Naive thymus-derived CD4-positive, alpha-beta T cell (primary cell): ENCODE measurements around the gene ANGPTL1. TPM values are rescaled to one million over a fixed set of nuclear protein-coding genes. Genes with fewer than 3 reads are reported as not detected.

ENCODE experiments used
- ATAC-seq: fragments of 150-1000 bp; cut with Tn5 transposase; 2 replicates; pipeline ENCODE4 v1.10.0; 2021; ENCODE audit warnings: mild to moderate bottlenecking, moderate library complexity
- CTCF ChIA-PET: fragments of 350-600 bp; sonication (Branson Sonifier 250); formaldehyde crosslinking; loops from one replicate; lab custom pipeline; 2021; ENCODE audit warnings: antibody characterized with exemption; lab: Charles Lee
- POLR2A ChIA-PET: fragments of 350-600 bp; sonication (Branson Sonifier 250); formaldehyde crosslinking; loops from one replicate; lab custom pipeline; 2021; ENCODE audit warnings: antibody characterized with exemption, inconsistent platforms; lab: Charles Lee
- DNase-seq, 9 donors: peaks; one replicate each; pipeline versions ENCODE4 v3.0.0 to v3.0.0-alpha.2; 2020 to 2022; ENCODE audit warnings: mixed read lengths in 1 of 9
- H3K27ac ChIP-seq: one replicate; pipeline ENCODE4 v1.7.0; 2013; ENCODE audit warnings: mild to moderate bottlenecking, low read depth, low read length, moderate library complexity
- H3K27me3 ChIP-seq, 2 donors: one replicate each; pipeline ENCODE4 v1.7.0; 2013; ENCODE audit warnings: low read length in 2 of 2, mild to moderate bottlenecking in 2 of 2, moderate library complexity in 2 of 2; ENCODE audit not compliant: control insufficient read depth in 2 of 2, insufficient read depth in 2 of 2
- H3K36me3 ChIP-seq, 3 experiments: 1 replicate in 2 of 3; 2 replicates in 1 of 3; pipeline ENCODE4 v1.7.0; 2013; ENCODE audit warnings: low read length in 3 of 3, mild to moderate bottlenecking in 3 of 3, moderate library complexity in 1 of 3; ENCODE audit not compliant: insufficient read depth in 3 of 3, control insufficient read depth in 2 of 3
- H3K4me1 ChIP-seq, 2 donors: one replicate each; pipeline ENCODE4 v1.7.0; 2013; ENCODE audit warnings: low read length in 2 of 2, mild to moderate bottlenecking in 2 of 2, moderate library complexity in 1 of 2; ENCODE audit not compliant: control insufficient read depth in 2 of 2, insufficient read depth in 2 of 2
- H3K4me3 ChIP-seq: 2 replicates; pipeline ENCODE4 v1.7.0; 2013; ENCODE audit warnings: mild to moderate bottlenecking, low read length
- H3K9me3 ChIP-seq, 3 experiments: 1 replicate in 2 of 3; 2 replicates in 1 of 3; pipeline ENCODE4 v1.7.0; 2013; ENCODE audit warnings: low read length in 3 of 3; ENCODE audit not compliant: control insufficient read depth in 2 of 3
- H3K27ac Mint-ChIP-seq, 9 donors: one replicate each; pipeline ENCODE4 v1.8.0; 2020 to 2022; ENCODE audit warnings: mixed read lengths in 9 of 9, mild to moderate bottlenecking in 8 of 9, moderate library complexity in 5 of 9, inconsistent platforms in 2 of 9
- H3K27me3 Mint-ChIP-seq, 5 donors: one replicate each; pipeline ENCODE4 v1.8.0; 2021 to 2022; ENCODE audit warnings: mixed read lengths in 5 of 5, mild to moderate bottlenecking in 1 of 5
- H3K36me3 Mint-ChIP-seq, 5 donors: one replicate each; pipeline ENCODE4 v1.8.0; 2020 to 2022; ENCODE audit warnings: mixed read lengths in 5 of 5, mild to moderate bottlenecking in 3 of 5, inconsistent platforms in 1 of 5
- H3K4me1 Mint-ChIP-seq, 7 donors: one replicate each; pipeline ENCODE4 v1.8.0; 2020 to 2022; ENCODE audit warnings: mixed read lengths in 7 of 7, mild to moderate bottlenecking in 3 of 7, inconsistent platforms in 1 of 7
- H3K4me3 Mint-ChIP-seq, 10 donors: one replicate each; pipeline ENCODE4 v1.8.0; 2020 to 2022; ENCODE audit warnings: mild to moderate bottlenecking in 10 of 10, mixed read lengths in 10 of 10, moderate library complexity in 6 of 10, inconsistent platforms in 2 of 10
- H3K9me3 Mint-ChIP-seq, 11 donors: one replicate each; pipeline ENCODE4 v1.8.0; 2020 to 2022; ENCODE audit warnings: mixed read lengths in 11 of 11, mild to moderate bottlenecking in 4 of 11, inconsistent platforms in 1 of 11, moderate library complexity in 1 of 11
- intact Hi-C, 2 donors: fragments of 100-400 bp; cut with micrococcal nuclease; formaldehyde crosslinking; loops; one replicate each; pipeline ENCODE4 v1.15.1; 2023
- polyA plus RNA-seq, 2 donors: library from polyadenylated mRNA; unstranded; fragments of 300-500 nt; fragmentation: Illumina TruSeq; gene quantifications; one replicate each; pipeline ENCODE4 v1.2.3, GENCODE V29; 2021
- total RNA-seq, 6 experiments: library from RNA in 5 of 6; stranded (reverse) in 5 of 6; gene quantifications; 1 replicate in 5 of 6; 2 replicates in 1 of 6; pipeline ENCODE4 v1.2.3 and lab custom pipeline; 2021 to 2026

Gene ANGPTL1
- total and polyA plus RNA-seq, 7 experiments from 2014 or later, result not detected

GRCh38 chr1:178869119-178869697, 1.7 kb downstream of the ANGPTL1 start:
- Histone ChIP-seq H3K4me1 (no peaks in the 10 kb centered on the region), H3K27me3 (no peaks in the 10 kb centered on the region), H3K9me3 (no peaks in the 10 kb centered on the region), H3K27ac (no peak overlapping the region), H3K36me3 (no peaks in the 10 kb centered on the region), H3K4me3 (no peak overlapping the region)
- Mint-ChIP-seq H3K27me3 (no peaks in the 10 kb centered on the region), H3K4me1 (peaks cover 0 to 9% (median 0%) of the 10 kb centered on the region in 7 donors), H3K36me3 (peaks cover 0 to 32% (median 13%) of the 10 kb centered on the region in 5 donors), H3K9me3 (no peaks in the 10 kb centered on the region), H3K4me3 (no peak overlapping the region), H3K27ac (no peak overlapping the region)
- no peak for DNase-seq
- intact Hi-C loops, result no loop called here
- ChIA-PET POLR2A (no interaction called here), CTCF (no interaction called here)
- ATAC-seq, result no peak

DNA sequence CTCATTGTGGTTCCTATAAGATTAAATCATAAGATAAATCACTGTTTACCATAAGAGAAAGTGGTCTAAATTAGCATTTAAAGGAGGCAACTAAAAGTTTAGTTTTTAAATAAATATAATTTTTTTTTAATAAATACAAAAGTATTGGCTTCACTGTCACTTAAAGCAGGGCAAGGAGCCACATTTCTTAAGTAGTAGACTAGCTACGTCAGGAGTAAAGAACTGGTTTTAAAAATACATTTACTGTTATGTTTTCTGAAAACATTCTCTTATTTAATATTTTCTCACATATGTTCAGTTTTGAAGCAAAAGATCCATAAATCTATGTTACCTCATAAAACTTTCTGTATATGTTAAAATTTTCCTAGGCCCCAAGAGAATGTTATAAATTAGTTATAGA, 2.2 kb downstream of the ANGPTL1 start:
- H3K9me3 Mint-ChIP-seq, result no peaks in the 10 kb centered on the region

DNA sequence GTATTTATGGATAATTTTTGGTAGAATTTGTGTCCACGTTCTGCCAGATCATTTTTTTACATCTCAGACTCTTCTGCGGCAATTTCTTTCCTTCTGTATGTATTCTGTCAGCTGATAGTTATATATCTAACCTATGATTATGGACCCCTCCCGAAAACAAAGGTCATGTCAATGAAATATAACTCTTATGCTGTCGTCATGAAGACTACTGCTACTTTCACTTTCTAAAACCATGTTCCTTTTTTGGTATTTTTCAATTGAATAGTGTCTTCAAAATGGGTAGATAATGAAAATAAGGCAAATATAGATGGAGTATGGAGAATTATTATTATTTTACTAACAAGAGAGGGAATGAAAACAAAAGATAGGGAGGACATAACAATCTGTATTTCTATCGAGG, 3.2 kb downstream of the ANGPTL1 start:
- H3K36me3 ChIP-seq, result no peaks in the 10 kb centered on the region
- no peaks in the 10 kb centered on the region for H3K9me3 ChIP-seq
- no peak overlapping the region for H3K4me3 ChIP-seq
- no peak overlapping the region for H3K4me3 Mint-ChIP-seq
- ChIA-PET POLR2A (no interaction called here), CTCF (no interaction called here)
- ATAC-seq (no peak), DNase-seq (no peak)
- H3K27me3 Mint-ChIP-seq, result no peaks in the 10 kb centered on the region
- H3K36me3 Mint-ChIP-seq, result peaks cover 0 to 33% (median 19%) of the 10 kb centered on the region in 5 donors
- intact Hi-C loops, result no loop called here
- peaks cover 0 to 6% (median 0%) of the 10 kb centered on the region in 7 donors for H3K4me1 Mint-ChIP-seq
- H3K4me1 ChIP-seq, result no peaks in the 10 kb centered on the region
- H3K27ac Mint-ChIP-seq, result peak overlapping the region in 1 of 9 donors; percentile 17
- no peaks in the 10 kb centered on the region for H3K27me3 ChIP-seq
- no peak overlapping the region for H3K27ac ChIP-seq
- H3K9me3 Mint-ChIP-seq, result no peaks in the 10 kb centered on the region

More for the DNA sequence above, 2.2 kb downstream of the ANGPTL1 start:
- intact Hi-C loops, result no loop called here
- Histone ChIP-seq H3K36me3 (no peaks in the 10 kb centered on the region), H3K27me3 (no peaks in the 10 kb centered on the region), H3K4me3 (no peak overlapping the region), H3K9me3 (no peaks in the 10 kb centered on the region), H3K4me1 (no peaks in the 10 kb centered on the region), H3K27ac (no peak overlapping the region)
- no peak for DNase-seq
- ATAC-seq, result no peak
- no peaks in the 10 kb centered on the region for H3K27me3 Mint-ChIP-seq
- CTCF ChIA-PET, result no interaction called here
- peaks cover 0 to 9% (median 0%) of the 10 kb centered on the region in 7 donors for H3K4me1 Mint-ChIP-seq
- H3K36me3 Mint-ChIP-seq, result peaks cover 0 to 33% (median 17%) of the 10 kb centered on the region in 5 donors
- H3K27ac Mint-ChIP-seq, result no peak overlapping the region
- POLR2A ChIA-PET, result no interaction called here
- H3K4me3 Mint-ChIP-seq, result no peak overlapping the region

- H3K4me1 Mint-ChIP-seq, result peaks cover 0 to 4% (median 0%) of the 10 kb centered on the region in 7 donors
These were observed 6.6 kb downstream of the ANGPTL1 start for GRCh38 chr1:178864326-178864725.

GRCh38 chr1:178862864-178863263, 8.0 kb downstream of the ANGPTL1 start:
- peaks cover 0 to 43% (median 22%) of the 10 kb centered on the region in 5 donors for H3K36me3 Mint-ChIP-seq
- no peaks in the 10 kb centered on the region for H3K9me3 ChIP-seq
- H3K4me3 Mint-ChIP-seq, result no peak overlapping the region
- DNase-seq (no peak), ATAC-seq (no peak)
- POLR2A ChIA-PET, result no interaction called here
- no peak overlapping the region for H3K27ac ChIP-seq
- intact Hi-C loops, result no loop called here
- CTCF ChIA-PET, result no interaction called here
- no peaks in the 10 kb centered on the region for H3K27me3 ChIP-seq
- H3K27me3 Mint-ChIP-seq, result no peaks in the 10 kb centered on the region
- no peak overlapping the region for H3K4me3 ChIP-seq
- no peaks in the 10 kb centered on the region for H3K9me3 Mint-ChIP-seq
- H3K4me1 Mint-ChIP-seq, result peaks cover 0 to 4% (median 0%) of the 10 kb centered on the region in 7 donors
- H3K4me1 ChIP-seq, result no peaks in the 10 kb centered on the region
- H3K36me3 ChIP-seq, result no peaks in the 10 kb centered on the region
- H3K27ac Mint-ChIP-seq, result no peak overlapping the region

More at GRCh38 chr1:178864326-178864725, 6.6 kb downstream of the ANGPTL1 start:
- no peak overlapping the region for H3K27ac ChIP-seq
- POLR2A ChIA-PET, result no interaction called here
- no peak overlapping the region for H3K4me3 ChIP-seq
- no peak for ATAC-seq
- intact Hi-C loops, result no loop called here
- Mint-ChIP-seq H3K36me3 (peaks cover 0 to 39% (median 22%) of the 10 kb centered on the region in 5 donors), H3K27me3 (no peaks in the 10 kb centered on the region), H3K9me3 (no peaks in the 10 kb centered on the region), H3K4me3 (no peak overlapping the region), H3K27ac (no peak overlapping the region)
- H3K9me3 ChIP-seq, result no peaks in the 10 kb centered on the region
- no peaks in the 10 kb centered on the region for H3K36me3 ChIP-seq
- no peak for DNase-seq
- H3K4me1 ChIP-seq, result no peaks in the 10 kb centered on the region
- CTCF ChIA-PET, result no interaction called here
- H3K27me3 ChIP-seq, result no peaks in the 10 kb centered on the region

DNA sequence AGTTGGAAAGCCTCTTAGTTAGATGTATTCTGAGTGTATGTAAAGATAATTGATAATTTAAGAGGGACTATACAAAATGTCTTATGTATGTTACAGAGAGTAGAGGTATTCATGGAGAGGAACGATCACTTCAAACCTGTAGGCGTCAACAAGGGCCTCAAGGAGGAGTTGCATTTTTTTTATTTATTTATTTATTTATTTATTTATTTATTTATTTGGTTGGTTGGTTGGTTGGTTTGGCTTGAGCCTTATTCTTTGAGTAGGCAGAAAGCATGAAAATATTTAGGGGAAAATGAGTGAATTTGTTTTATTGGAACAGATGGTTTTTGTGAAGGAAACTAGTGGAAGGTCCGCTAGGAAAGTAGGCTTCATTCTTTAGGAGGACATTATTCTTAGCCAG, 8.5 kb downstream of the ANGPTL1 start:
- H3K36me3 Mint-ChIP-seq, result peaks cover 0 to 38% (median 22%) of the 10 kb centered on the region in 5 donors
- ChIA-PET POLR2A (no interaction called here), CTCF (no interaction called here)
- no peak overlapping the region for H3K4me3 Mint-ChIP-seq
- Histone ChIP-seq H3K4me3 (no peak overlapping the region), H3K4me1 (no peaks in the 10 kb centered on the region), H3K27ac (no peak overlapping the region), H3K36me3 (no peaks in the 10 kb centered on the region), H3K9me3 (no peaks in the 10 kb centered on the region), H3K27me3 (no peaks in the 10 kb centered on the region)
- no peaks in the 10 kb centered on the region for H3K27me3 Mint-ChIP-seq
- H3K4me1 Mint-ChIP-seq, result peaks cover 0 to 2% (median 0%) of the 10 kb centered on the region in 7 donors
- ATAC-seq (no peak), DNase-seq (no peak)
- H3K27ac Mint-ChIP-seq, result no peak overlapping the region
- no peaks in the 10 kb centered on the region for H3K9me3 Mint-ChIP-seq
- intact Hi-C loops, result no loop called here

- Mint-ChIP-seq H3K27ac (no peak overlapping the region), H3K4me1 (no peaks in the 10 kb centered on the region), H3K9me3 (no peaks in the 10 kb centered on the region), H3K36me3 (peaks cover 0 to 20% (median 5%) of the 10 kb centered on the region in 5 donors), H3K4me3 (no peak overlapping the region), H3K27me3 (no peaks in the 10 kb centered on the region)
- H3K36me3 ChIP-seq, result no peaks in the 10 kb centered on the region
- intact Hi-C loops, result no loop called here
- CTCF ChIA-PET, result no interaction called here
- H3K4me3 ChIP-seq, result no peak overlapping the region
- no peaks in the 10 kb centered on the region for H3K4me1 ChIP-seq
- no peak for DNase-seq
- H3K27me3 ChIP-seq, result no peaks in the 10 kb centered on the region
- no peaks in the 10 kb centered on the region for H3K9me3 ChIP-seq
- ATAC-seq, result no peak
- no peak overlapping the region for H3K27ac ChIP-seq
- POLR2A ChIA-PET, result interaction anchor here (0.5 kb wide), 1 partner anchor 64 kb away, joined by 3 read pairs; no protein-coding TSS in a partner anchor
These were observed 13.8 kb downstream of the ANGPTL1 start for GRCh38 chr1:178857126-178857525.
